Measurements from ENCODE around the gene CFAP251. TPM values are rescaled to one million over a fixed set of nuclear protein-coding genes. Genes with fewer than 3 reads are reported as not detected.

Gene CFAP251
- total and polyA plus RNA-seq, 2 of the 8 experiments (the other 6 are each of a cell fraction or from before 2014, with no cell fraction given) = 1.8 to 2.9 TPM

DNA sequence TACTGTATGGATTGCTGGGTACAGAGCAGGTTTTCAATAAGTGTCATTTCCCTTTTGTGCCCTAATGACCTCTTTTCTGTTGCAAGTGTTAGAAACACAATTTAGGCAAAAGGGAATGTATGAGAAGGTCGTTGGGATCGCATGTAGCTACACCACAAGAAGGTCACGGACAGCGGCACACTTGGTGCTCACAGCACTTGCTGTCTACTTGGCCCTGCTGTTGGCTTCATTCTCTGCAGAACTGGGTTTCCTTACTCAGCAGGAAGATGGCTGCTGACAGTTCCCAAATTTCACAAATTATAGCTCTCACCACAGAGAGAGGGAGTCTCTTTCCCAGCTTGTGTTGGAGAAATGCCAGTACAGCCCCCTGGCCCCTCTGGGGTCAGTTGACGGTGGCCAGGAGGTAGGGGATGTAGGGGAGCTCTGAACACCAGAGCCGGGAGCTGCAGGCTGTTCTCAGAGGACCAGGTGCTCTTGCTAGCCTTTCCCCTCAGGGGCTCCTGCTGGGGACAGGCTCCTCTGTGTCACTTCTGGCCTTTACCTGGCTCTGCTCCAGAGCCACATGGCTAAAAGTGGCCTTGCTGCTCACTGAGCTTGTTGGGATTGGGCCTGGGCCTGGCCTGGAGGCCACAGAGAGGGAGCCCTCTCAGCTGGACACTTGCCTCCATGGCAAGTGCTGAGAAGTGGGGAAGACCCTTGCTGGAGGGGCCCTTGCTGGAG is 52.3 kb downstream of the CFAP251 start (continued):
- TF ChIP-seq, protein P1, sequence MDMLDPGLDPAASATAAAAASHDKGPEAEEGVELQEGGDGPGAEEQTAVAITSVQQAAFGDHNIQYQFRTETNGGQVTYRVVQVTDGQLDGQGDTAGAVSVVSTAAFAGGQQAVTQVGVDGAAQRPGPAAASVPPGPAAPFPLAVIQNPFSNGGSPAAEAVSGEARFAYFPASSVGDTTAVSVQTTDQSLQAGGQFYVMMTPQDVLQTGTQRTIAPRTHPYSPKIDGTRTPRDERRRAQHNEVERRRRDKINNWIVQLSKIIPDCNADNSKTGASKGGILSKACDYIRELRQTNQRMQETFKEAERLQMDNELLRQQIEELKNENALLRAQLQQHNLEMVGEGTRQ (IDR thresholded peaks at IDR 0.05; ENCODE audit: low read length) = no peak
- TF ChIP-seq BACH1 (IDR thresholded peaks at IDR 0.05; ENCODE audit: low read length) = no peak
- TF ChIP-seq HDAC2 (IDR thresholded peaks at IDR 0.05; ENCODE audit: borderline replicate concordance in 1 of 2, low read depth in 2 of 2, low read length in 2 of 2) = no peak
- TF ChIP-seq CREB1 (IDR thresholded peaks at IDR 0.05) = no peak
- no peak for TF ChIP-seq NRF1 (IDR thresholded peaks at IDR 0.05; ENCODE audit: low read depth, low read length)
- TF ChIP-seq, protein P2, sequence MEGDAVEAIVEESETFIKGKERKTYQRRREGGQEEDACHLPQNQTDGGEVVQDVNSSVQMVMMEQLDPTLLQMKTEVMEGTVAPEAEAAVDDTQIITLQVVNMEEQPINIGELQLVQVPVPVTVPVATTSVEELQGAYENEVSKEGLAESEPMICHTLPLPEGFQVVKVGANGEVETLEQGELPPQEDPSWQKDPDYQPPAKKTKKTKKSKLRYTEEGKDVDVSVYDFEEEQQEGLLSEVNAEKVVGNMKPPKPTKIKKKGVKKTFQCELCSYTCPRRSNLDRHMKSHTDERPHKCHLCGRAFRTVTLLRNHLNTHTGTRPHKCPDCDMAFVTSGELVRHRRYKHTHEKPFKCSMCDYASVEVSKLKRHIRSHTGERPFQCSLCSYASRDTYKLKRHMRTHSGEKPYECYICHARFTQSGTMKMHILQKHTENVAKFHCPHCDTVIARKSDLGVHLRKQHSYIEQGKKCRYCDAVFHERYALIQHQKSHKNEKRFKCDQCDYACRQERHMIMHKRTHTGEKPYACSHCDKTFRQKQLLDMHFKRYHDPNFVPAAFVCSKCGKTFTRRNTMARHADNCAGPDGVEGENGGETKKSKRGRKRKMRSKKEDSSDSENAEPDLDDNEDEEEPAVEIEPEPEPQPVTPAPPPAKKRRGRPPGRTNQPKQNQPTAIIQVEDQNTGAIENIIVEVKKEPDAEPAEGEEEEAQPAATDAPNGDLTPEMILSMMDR (IDR thresholded peaks at IDR 0.05; ENCODE audit: control extremely low read depth in 1 of 3, insufficient read depth in 1 of 3, low read depth in 1 of 3, low read length in 3 of 3) = no peak
- TF ChIP-seq SP2 (IDR thresholded peaks at IDR 0.05; ENCODE audit: low read length) = no peak

Data from H1 (cell line).